HL-60/S4 (cell line): ENCODE results near the gene SFXN3.
"Not testable (repeated sequence)": the region's sequence is repeated elsewhere in the genome, so short reads cannot be mapped to it uniquely, and the experiment has no call there.

Experiments used
- in situ Hi-C: fragments of 300-500 bp; cut with MboI; formaldehyde crosslinking; loops from 2 replicates; pipeline ENCODE4 v1.14.3; 2022; ENCODE audit warnings: low sequenced_read_pairs

Gene SFXN3

DNA sequence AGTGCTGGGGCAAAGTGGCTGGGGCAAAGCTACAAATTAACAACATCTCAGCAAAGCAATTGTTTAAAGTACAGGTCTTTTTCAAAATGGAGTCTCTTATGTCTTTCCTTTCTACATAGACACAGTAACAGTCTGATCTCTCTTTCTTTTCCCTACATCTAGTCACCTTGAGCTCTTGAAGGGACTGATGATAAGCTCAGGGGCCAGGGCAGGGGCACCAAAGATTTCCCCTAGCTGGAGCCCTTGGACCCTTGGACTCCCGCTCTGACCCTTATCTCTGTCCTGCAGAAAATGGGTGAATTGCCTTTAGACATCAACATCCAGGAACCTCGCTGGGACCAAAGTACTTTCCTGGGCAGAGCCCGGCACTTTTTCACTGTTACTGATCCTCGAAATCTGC, 3.4 kb downstream of the SFXN3 start:
- in situ Hi-C loops: not testable (repeated sequence)

DNA sequence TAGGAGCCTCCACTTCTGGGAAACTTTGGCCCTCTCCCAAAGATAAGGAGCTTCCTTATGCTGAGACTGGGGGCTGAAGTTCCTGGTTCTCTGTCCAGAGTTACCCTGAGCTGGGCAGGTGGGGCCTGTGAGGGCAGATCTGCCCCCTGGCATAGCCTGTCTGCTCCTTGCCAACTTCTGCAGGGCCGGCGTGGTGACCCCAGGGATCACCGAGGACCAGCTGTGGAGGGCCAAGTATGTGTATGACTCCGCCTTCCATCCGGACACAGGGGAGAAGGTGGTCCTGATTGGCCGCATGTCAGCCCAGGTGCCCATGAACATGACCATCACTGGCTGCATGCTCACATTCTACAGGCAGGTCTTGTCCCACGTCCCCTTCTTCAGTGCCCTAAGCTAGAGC, 4.3 kb downstream of the SFXN3 start:
- in situ Hi-C loops: no loop called here

DNA sequence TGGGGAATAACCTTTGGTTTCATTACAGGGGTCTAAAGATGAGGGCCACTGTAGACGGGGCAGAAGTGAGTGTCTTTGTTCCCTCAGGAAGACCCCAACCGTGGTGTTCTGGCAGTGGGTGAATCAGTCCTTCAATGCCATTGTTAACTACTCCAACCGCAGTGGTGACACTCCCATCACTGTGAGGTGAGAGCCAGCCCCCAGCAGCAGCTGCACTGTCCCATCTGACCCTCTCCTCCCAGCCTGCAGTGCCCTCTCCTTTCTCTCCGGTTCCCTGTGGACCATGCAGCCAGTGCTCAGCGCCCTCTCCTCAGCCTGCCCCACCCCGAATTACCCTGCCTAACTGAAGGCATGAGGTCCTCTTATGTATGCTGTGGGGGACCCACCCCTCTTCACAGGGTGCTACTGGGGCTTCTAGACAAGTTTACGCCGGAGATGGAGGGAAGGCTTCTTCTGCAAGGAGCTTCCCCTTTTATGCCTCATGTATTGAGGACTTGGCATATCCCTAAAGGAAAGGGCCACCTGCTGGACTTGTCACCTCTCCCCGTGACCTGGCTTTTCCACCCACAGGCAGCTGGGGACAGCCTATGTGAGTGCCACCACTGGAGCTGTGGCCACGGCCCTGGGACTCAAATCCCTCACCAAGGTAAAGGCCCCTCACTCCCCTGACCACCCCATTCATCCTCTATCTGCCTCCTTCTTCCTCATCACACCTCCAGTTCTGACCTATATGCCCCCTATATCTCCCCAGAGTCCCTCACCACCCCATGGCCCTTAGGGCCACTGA, 5.1 kb downstream of the SFXN3 start:
- in situ Hi-C loops: no loop called here

DNA sequence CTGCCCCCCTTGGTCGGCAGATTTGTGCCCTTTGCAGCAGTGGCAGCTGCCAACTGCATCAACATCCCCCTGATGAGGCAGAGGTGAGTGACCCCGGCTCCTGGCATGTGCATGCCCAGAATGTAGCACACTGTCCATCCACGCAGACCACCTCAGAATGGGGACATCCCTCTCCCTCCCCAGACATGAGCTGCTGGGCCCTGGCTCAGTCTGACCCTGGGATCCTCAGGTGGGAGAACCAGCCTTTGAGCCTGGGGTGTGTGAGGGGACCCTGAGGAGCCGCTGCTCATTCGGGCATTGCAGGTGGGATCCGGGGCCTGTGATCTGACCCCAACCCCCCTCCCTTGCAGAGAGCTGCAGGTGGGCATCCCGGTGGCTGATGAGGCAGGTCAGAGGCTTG, 5.7 kb downstream of the SFXN3 start:
- in situ Hi-C loops: no loop called here

DNA sequence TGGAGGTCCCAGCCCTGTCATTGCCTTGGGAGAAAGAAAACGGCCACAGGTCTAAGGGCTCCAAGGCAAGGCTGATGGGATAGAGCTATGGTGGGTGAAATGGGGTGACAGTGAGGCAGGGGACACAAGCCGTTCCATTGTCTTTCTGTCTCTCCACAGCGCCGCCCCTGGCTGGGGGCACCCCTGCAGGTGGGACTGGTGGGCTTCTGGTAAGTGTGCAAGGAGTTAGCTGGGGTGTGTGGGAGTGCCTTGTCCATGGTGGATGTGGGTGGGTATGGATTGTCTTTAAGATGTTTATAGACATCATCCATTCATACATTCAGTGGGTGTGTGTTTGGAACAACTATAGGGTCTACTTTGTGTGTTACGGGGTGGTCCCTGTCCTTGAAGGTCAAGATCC, 7.5 kb downstream of the SFXN3 start:
- in situ Hi-C loops: no loop called here

DNA sequence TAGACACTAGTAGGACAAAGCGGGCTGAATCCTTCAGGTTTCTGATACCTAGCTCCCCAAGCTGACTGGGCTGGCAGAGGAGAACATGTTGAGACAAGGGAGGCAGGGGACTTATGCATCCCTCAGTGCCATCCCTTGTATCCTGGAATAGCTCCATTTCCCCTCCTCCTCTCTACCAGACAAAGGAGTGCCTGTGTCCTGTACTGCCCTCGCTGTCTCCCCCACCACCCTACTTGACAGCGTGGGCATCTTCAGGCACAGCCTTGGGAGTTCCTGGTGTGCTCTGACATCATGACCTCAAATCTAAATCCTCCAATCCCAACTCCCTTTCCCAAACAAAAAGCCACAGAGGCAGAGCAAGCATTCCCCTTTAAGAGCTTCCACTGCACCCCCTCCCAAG, 9.0 kb downstream of the SFXN3 start:
- in situ Hi-C loops: no loop called here

DNA sequence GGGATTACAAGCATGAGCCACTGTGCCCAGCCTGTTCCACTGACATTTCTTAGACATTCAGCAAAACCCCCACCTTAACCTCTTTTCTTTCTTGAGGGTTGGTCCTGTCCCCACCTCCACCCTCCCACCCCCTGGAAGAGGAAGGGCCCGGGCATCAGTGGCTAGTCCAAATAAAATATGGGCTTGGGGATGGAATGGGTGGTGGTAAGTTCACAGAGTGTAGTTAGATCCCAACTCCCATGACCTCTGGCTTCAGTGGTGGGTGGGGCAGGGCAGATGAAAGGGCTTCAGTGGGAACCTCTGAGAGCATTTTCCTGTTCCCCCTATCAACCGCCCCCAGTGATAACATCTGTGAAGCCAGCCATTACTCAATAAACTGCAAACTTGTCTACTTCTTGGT, 9.8 kb downstream of the SFXN3 start:
- in situ Hi-C loops: no loop called here

DNA sequence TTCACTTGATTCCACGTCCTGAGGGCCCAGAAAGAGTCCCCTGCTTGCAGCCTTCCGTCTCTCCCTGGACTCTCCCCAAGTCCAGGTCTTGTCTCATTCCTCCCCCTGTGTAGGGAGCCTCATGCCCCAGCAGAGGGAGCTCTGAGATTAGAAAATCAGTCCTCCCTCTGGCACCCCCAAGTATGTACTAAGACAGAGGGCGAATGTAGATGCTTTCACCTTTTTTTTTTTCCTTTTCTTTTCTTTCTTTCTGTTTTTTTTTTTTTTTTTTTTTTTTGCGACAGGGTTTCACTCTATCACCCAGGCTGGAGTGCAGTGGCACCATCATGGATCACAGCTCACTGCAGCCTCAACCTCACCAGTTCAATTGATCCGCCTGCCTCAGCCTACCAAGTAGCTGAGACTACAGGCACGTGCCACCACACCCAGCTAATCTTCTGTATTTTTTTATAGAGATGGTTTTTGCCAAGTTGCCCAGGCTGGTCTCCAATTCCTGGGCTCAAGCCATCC, 10.3 kb downstream of the SFXN3 start:
- in situ Hi-C loops: no loop called here

DNA sequence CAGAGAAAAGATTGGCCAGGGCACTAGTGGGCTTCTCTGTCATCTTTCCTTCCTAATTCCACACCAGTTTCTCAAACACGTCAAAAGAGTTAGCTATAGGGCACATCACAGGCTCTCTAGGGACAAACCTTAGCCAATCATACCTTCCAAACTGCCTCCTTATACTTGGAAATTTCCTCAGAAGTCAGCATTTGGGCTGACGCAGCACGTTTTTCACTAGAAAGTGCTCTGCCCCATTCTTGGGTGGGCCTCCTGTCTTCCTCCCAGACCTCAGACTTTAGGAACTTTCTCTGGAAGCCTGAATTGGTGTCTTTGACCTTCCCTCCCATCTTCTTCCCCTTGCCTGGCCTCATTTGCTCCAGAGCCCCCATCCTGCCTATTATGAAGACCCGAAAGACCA, 11.1 kb downstream of the SFXN3 start:
- in situ Hi-C loops: no loop called here

DNA sequence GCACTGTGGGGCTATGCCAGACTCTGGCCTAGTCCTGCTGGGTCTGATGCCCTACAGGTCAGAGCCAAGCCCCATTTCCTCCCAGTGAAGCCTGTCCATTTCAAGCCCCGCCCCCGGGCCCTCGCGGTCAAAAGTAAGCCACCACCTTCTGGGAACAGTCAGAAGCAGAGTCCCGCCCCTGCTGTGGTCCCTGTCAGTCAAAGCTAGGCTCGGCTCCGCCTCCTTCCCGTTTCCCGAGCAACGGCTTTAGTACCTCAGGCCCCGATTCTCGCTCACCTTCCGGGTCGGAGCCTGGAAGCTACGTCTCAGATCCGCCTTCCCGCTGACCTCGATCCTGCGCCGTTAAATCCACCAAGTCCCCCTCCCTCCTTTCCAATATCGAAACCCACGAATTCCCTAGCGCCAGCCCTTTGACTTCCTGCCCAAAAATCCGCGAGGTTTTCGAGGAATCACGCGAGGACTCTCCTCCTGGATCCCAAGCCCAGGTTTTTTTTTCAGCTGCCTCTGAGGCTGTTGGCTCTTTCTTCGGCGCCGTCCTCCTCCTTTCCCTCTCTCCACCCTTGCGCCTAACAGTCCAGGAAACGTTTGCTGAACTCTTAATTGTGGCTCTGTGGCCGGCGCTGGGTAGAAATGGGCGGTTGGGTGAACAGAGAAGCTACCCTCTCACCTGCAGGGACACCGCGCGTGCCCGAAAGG, 11.8 kb downstream of the SFXN3 start:
- in situ Hi-C loops: no loop called here

DNA sequence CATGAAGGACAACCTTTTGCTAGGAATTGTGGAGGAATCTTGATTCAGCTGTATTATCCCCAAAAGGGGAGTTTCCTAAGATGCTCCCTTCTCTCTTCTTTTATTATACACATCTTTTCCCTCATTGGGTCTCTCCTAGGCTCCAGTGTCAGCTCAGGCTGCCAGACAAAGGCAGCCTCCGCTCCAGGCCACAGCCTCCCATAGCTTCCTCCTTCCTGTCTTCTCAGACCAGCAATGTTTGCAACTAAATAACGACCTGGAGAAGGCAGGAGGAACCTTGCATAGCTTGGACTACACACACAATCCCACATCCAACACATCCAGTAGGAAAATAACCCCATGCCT, 12.3 kb downstream of the SFXN3 start:
- in situ Hi-C loops: no loop called here

DNA sequence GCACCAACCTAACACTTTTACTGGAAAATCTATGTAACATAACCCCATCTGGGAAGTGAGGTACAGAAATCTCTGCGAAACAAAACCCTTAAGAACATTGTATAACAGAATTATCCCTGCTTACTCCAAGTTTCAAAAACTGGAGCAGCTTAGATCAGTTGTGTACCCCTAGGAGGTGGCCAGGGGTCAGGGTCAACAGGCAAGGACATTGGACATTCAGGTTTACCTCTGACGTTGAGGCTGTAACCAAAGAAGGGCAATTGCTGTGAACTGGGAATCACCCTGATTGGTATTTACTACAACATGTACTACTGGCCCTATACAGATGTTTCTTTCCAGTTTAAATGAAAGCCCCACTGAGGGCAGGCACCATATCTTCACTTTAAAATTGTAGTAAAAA, 13.1 kb downstream of the SFXN3 start:
- in situ Hi-C loops: no loop called here

DNA sequence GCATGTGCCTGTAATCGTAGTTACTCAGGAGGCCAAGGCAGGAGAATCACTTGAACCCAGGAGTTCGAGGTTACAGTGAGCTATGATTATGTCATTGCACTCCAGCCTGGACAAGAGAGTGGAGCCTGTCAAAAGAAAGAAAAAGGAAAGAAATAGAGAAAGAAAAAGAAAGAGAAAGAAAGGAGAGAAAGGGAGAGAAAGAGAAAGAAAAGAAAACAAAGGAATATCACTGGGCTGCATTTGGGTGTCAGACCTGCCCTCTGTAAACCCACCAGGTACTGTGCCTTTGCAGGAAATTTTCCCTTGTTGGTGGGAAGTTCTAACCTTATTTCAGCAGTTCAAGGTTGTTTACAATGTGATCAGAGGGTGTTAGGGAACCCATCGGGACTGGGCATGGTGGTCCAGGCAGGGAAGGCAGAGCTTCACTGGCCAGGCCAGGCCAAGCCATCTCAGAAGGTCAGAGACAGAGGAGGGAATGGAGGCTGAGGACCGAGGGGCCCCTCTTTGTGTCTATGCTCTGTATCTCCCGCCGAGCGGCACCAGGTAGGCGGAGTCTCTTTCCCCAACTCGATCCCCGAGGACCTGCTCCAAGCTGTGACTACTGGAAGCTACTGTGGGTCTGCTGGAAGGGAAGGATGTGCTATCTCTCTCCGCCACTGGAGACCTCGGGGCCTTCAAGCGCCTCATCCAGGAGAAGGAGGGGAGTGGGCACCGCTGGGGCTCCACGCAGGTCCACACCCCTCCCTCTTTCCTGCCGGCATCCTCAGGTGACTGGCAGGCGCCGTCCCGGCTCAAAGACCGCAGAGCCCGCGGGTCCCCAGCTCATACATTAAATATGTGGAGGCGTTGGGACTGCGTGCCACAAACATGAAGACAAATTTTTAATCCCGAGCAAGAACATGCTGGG, 15.6 kb downstream of the SFXN3 start:
- in situ Hi-C loops: no loop called here

DNA sequence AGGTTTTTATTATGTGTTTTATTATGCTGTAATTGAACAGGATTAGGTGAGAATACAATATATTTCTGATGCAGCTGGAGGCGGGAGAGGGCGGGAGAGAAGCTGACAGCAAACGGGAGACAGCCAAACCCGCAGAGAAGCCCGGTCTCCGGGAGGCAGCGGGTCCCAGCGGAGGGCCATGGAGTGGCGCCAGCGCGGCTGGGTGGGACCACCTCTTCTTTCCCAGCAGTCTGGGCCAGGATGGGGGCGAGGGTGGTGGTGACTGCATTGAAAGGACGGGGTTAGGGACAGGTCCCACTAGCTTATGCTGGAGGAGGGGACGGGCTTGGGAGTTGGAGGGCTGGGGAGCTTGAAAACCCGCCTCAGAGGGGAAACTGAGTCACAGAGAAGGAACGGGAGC, 16.2 kb downstream of the SFXN3 start:
- in situ Hi-C loops: no loop called here

DNA sequence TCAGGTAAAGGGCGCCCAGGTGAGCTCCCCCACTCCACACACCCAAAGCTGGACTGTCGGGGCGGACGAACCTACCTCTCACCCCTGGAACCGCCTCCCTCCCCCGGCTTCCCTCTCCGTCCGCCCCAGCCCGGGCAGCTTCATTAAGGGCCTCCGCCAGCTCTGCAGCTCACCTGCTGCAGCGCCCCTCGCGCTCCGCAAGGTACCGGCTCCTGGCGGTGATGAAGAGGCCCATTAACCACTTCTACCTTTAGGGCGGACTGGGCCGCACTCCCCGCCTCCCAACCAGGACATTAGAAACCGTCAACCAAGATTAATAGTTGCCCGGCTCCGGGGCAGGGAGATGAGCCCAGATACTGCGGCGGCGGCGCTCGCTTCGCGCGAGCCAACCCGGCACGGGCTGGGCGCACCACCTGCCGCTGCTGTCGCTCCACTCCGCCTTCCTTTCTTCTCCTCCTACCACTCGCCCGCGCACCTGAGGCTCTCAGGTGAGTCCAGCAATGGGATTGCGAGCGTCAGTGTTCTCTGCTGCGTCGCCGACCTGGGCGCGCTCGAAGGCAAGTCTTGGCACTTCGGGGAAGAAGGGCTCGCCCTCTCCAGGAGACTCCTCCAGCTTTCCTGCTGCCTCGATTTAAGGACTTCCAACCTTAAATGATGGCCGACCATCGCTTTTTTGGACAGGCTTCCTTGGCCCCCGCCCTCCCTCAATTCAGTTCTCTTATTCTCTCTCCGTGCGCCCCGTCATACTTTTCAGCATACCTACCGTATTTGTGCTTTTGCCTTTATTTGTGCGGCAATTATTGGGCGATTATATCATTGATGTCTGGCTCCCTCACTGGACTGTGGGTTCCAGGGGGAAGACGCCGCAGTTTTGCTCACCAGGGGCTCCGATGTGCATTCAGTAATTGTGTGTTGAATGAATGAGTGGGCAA, 17.2 kb downstream of the SFXN3 start:
- in situ Hi-C loops: no loop called here

DNA sequence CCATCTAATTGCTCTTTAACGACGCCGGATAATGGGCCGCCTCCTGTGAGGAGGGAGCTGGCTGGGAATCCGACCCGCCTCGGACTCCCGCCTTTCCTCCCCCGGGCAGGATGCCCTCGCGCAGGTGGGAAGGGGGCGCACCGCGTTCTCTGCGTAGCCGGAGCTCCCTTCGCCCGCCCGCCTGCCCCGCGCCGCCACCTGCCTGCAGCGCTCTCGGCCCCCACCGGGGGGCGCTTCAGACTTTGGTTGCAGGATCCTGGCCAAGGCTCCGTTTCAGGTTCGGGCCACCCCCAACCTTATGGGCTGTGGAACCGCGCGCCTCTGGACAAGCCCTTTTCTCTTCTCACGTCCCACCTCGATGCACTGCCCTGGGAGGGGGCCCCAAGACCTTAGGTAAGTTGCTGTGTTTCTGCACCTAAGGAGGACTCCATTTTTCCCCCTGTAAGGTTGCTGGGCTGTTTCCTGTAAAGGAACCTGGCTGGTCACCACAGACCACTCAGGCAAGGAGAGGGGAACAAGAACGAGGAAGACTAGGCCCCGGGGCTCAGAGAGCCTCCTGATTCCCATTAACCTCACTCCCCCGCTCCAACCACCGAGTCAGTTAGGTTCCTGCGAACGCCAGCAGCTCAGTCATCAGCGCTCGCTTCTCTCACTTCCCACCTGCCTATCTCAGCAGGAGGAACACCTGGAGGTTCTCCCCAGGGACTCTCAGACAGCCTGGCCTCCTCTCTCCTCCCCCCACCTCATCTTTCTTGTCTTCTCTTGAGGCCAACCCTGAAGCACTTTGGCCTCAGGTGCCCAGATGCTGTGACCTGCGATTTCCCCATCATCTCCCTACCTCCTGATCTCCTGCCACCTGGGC, 19.4 kb downstream of the SFXN3 start:
- in situ Hi-C loops: loop anchor here (10.0 kb wide), 1 partner anchor 94 kb away; no protein-coding TSS in a partner anchor

DNA sequence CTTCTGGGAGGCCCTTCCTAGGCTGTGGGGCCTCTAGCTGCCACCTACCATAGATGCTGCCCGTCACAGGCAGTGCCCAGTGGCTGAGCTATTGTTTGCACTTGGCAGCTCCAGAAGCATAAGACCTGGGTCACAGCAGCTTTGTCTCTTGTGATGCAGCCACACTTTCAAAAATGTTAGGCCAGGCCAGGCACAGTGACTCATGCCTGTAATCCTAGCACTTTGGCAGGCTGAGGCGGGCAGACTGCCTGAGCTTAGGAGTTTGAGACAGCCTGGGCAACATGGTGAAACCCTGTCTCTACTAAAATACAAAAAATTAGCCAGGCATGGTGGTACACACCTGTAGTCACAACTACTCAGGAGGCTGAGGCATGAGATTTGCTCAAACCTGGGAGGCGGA, 21.3 kb downstream of the SFXN3 start:
- in situ Hi-C loops: loop anchor here (10.0 kb wide), 1 partner anchor 93 kb away; no protein-coding TSS in a partner anchor

DNA sequence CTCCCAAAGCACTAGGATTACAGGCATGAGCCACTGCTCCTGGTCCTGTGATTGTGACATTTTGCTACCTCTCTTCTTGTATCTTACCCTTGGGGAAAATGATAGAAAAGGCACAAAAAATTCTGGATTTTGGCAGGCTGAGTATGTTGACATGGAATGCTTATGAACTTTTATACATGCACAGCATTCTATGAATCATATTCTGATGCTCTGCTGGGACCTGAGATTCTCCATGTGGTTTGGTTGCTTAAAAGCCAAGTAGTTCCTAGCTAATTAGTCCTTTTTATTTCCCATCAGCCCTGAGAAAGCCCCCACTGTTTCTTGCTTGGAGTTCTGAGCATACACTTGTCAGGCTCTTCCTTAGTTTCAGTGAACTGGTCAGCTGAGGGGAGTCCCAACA, 22.5 kb downstream of the SFXN3 start:
- in situ Hi-C loops: loop anchor here (10.0 kb wide), 1 partner anchor 91 kb away; no protein-coding TSS in a partner anchor

DNA sequence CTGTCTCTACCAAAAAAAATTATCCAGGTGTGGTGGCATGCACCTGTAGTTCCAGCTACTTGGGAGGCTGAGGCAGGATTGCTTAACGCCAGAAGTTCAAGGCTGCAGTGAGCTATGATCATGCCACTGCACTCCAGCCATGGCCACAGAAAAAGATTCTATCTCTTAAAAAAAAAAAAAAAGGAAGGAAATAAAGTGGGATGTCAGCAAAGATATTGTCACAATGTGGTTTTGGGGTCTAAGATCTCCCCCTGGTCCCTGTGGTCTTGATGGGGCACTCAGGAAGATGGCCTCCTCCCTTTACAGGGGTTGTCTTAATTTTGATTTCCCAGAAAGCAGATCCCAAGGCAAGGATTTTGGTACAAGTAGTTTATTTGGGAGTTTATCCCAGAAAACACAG, 23.3 kb downstream of the SFXN3 start:
- in situ Hi-C loops: loop anchor here (10.0 kb wide), 1 partner anchor 90 kb away; no protein-coding TSS in a partner anchor
